Pancreas (tissue), 10 donors: ENCODE data around the gene SORCS2. TPM values are rescaled to one million over a fixed set of nuclear protein-coding genes. Genes with fewer than 3 reads are reported as not detected.
A peak's percentile ranks its signal among the peaks of the same experiment; 100 is the strongest.

Experiments used
- ATAC-seq, 4 donors: fragments of 200-7000 bp; cut with Tn5 transposase; one replicate each; pipeline versions ENCODE4 v1.8.0 to v1.9.1; 2020; ENCODE audit warnings: mild to moderate bottlenecking in 4 of 4, moderate library complexity in 4 of 4
- DNase-seq, 6 donors: peaks; one replicate each; pipeline ENCODE4 v3.0.0-alpha.2; 2020
- FAIRE-seq: peaks from 2 replicates; lab custom pipeline; 2012; peaks lifted over from hg19 to GRCh38; lab: Jason Lieb, UNC
- H3K27ac ChIP-seq, 4 donors: fragments of 200-600 bp; sonication (generic); 1 replicate in 3 of 4; 2 replicates in 1 of 4; pipeline versions ENCODE4 v1.5.0 to v1.8.0; 2020
- H3K27me3 ChIP-seq, 4 donors: fragments of 200-600 bp; one replicate each; pipeline ENCODE4 v1.8.0; 2021
- H3K36me3 ChIP-seq, 3 donors: fragments of 200-600 bp; sonication (generic) in 1 of 3; one replicate each; pipeline versions ENCODE4 v1.5.0 to v1.8.0; 2020 to 2021
- H3K4me1 ChIP-seq, 3 donors: fragments of 200-600 bp; one replicate each; pipeline ENCODE4 v1.8.0; 2021
- H3K4me3 ChIP-seq, 4 donors: fragments of 200-600 bp; sonication (generic) in 2 of 4; one replicate each; pipeline versions ENCODE4 v1.5.0 to v1.8.0; 2020 to 2021
- H3K9me3 ChIP-seq, 4 donors: fragments of 200-600 bp; one replicate each; pipeline ENCODE4 v1.8.0; 2021
- CTCF ChIP-seq, 4 donors: fragments of 200-600 bp; sonication (generic) in 3 of 4; IDR thresholded peaks; one replicate each; pipeline versions ENCODE4 v1.5.0 to v1.8.0; 2021; ENCODE audit warnings: antibody characterized with exemption in 4 of 4
- WGBS, 2 donors: extraction: QIAGEN DNeasy Blood & Tissue Kit; methylation state at CpG; one replicate each; pipeline ENCODE4 v1.1.7; 2013; 5-methylcytosine and 5-hydroxymethylcytosine counted together
- intact Hi-C, 3 donors: fragments of 100-400 bp; cut with DNase I; formaldehyde crosslinking; loops; one replicate each; pipeline versions ENCODE4 v1.11.1 to v1.14.2; 2022
- polyA plus RNA-seq, 2 donors: library from polyadenylated mRNA; stranded (reverse); fragments of 200-250 nt; gene quantifications; one replicate each; pipeline ENCODE4 v1.2.3, GENCODE V29; 2013
- total RNA-seq, 6 donors: library from RNA; stranded (reverse); fragmentation: NEBNext Ultra II Directional in 4 of 6; extraction: Animal tissue kit (Norgen Biotek cat#: 25700) in 4 of 6; gene quantifications; one replicate each; pipeline versions ENCODE4 v1.2.1 to v1.2.4, GENCODE V29; 2021 to 2023
- donor health status: healthy with polysubstance abuse.
- donor health status: DM: no; HTN: no; CAD: no; lungs with moderate emphysema.
- donor health status: DM: no; HTN: no; CAD: no.
- donor health status: control.
- donor health status: control.
- donor health status: Bipolar disorder and iron deficiency.
- donor health status: DM: yes; HTN: yes; CAD: no.
- donor health status: DM: no; HTN: no; CAD: no.
- donor health status: DM: no; HTN: no; CAD: no.
- donor health status: DM: yes; HTN: yes; CAD: no.

SORCS2 gene
- total and polyA plus RNA-seq, 8 donors: 0.14 to 1.7 (median 0.42) TPM

GRCh38 chr4:7311205-7311604 is 118.9 kb downstream of the SORCS2 start:
- intact Hi-C loops: no loop called here
- no peak for FAIRE-seq

GRCh38 chr4:7312691-7313090 is 120.4 kb downstream of the SORCS2 start:
- FAIRE-seq: no peak

More at GRCh38 chr4:7311205-7311604, 118.9 kb downstream of the SORCS2 start:
- Histone ChIP-seq H3K27ac (no peak overlapping the region), H3K4me3 (no peak overlapping the region), H3K4me1 (no peaks in the 10 kb centered on the region), H3K27me3 (no peaks in the 10 kb centered on the region), H3K9me3 (no peaks in the 10 kb centered on the region), H3K36me3 (no peaks in the 10 kb centered on the region)
- no peak for ATAC-seq
- TF ChIP-seq CTCF (IDR thresholded peaks at IDR 0.05): no peak
- WGBS, 2 donors: 59 to 73% methylated on average over 8 of the region's 8 CpGs
- no peak for DNase-seq

GRCh38 chr4:7313347-7313811 is 121.0 kb downstream of the SORCS2 start:
- intact Hi-C loops: no loop called here
- DNase-seq (peak in 2 of 6 donors; percentile 8 to 24), FAIRE-seq (no peak), ATAC-seq (peak in 2 of 4 donors; percentile 31 to 44)
- Histone ChIP-seq H3K27me3 (no peaks in the 10 kb centered on the region), H3K4me3 (no peak overlapping the region), H3K36me3 (no peaks in the 10 kb centered on the region), H3K9me3 (no peaks in the 10 kb centered on the region), H3K27ac (no peak overlapping the region), H3K4me1 (no peaks in the 10 kb centered on the region)
- TF ChIP-seq CTCF (IDR thresholded peaks at IDR 0.05): no peak
- 58 to 60% methylated on average over 14 of the region's 14 CpGs for WGBS, 2 donors

More at GRCh38 chr4:7312691-7313090, 120.4 kb downstream of the SORCS2 start:
- TF ChIP-seq CTCF (IDR thresholded peaks at IDR 0.05): no peak
- 71 to 79% methylated on average over 7 of the region's 7 CpGs for WGBS, 2 donors
- Histone ChIP-seq H3K27me3 (no peaks in the 10 kb centered on the region), H3K9me3 (no peaks in the 10 kb centered on the region), H3K4me1 (no peaks in the 10 kb centered on the region), H3K27ac (no peak overlapping the region), H3K4me3 (no peak overlapping the region), H3K36me3 (no peaks in the 10 kb centered on the region)
- ATAC-seq (no peak), DNase-seq (peak in 1 of 6 donors; percentile 3)
- intact Hi-C loops: no loop called here

GRCh38 chr4:7313991-7314390 is 121.7 kb downstream of the SORCS2 start:
- no peak for FAIRE-seq
- no peak for ATAC-seq
- WGBS, 2 donors: 79 to 80% methylated on average over 11 of the region's 11 CpGs
- DNase-seq: peak in 2 of 6 donors; percentile 6 to 34
- intact Hi-C loops: no loop called here
- no peaks in the 10 kb centered on the region for H3K9me3 ChIP-seq
- no peak overlapping the region for H3K4me3 ChIP-seq
- no peaks in the 10 kb centered on the region for H3K27me3 ChIP-seq
- H3K27ac ChIP-seq: no peak overlapping the region
- TF ChIP-seq CTCF (IDR thresholded peaks at IDR 0.05): no peak
- H3K4me1 ChIP-seq: no peaks in the 10 kb centered on the region
- no peaks in the 10 kb centered on the region for H3K36me3 ChIP-seq

GRCh38 chr4:7315286-7315685 is 122.9 kb downstream of the SORCS2 start:
- Histone ChIP-seq H3K4me1 (no peaks in the 10 kb centered on the region), H3K27me3 (no peaks in the 10 kb centered on the region), H3K9me3 (no peaks in the 10 kb centered on the region), H3K27ac (no peak overlapping the region), H3K4me3 (no peak overlapping the region), H3K36me3 (no peaks in the 10 kb centered on the region)
- no peak for TF ChIP-seq CTCF (IDR thresholded peaks at IDR 0.05)
- no peak for FAIRE-seq
- 73 to 85% methylated on average over 4 of the region's 4 CpGs for WGBS, 2 donors
- ATAC-seq: no peak
- peak in 2 of 6 donors; percentile 8 to 20 for DNase-seq
- intact Hi-C loops: no loop called here
